Neural progenitor cell (in vitro differentiated cells): ENCODE results near the gene SEMA6B. TPM values are rescaled to one million over a fixed set of nuclear protein-coding genes. Genes with fewer than 3 reads are reported as not detected.

Source experiments
- DNase-seq: peaks from one replicate; pipeline ENCODE4 v3.0.0-alpha.2; 2016; ENCODE audit warnings: low spot score
- H2AFZ ChIP-seq: fragments of 200-600 bp; sonication (generic); replicated peaks from 2 replicates; pipeline ENCODE4 v1.6.1; 2016; ENCODE audit warnings: antibody characterized with exemption
- H3F3A ChIP-seq: fragments of 200-600 bp; sonication (generic); 2 replicates; pipeline ENCODE4 v1.6.1; 2016; ENCODE audit warnings: antibody characterized with exemption, low read depth
- H3K27ac ChIP-seq: fragments of 200-600 bp; sonication (generic); 2 replicates; pipeline ENCODE4 v1.5.1; 2016; ENCODE audit warnings: mild to moderate bottlenecking
- H3K27me3 ChIP-seq: fragments of 200-600 bp; sonication (generic); 2 replicates; pipeline ENCODE4 v1.6.1; 2016; ENCODE audit warnings: mild to moderate bottlenecking, moderate library complexity
- H3K36me3 ChIP-seq: fragments of 200-600 bp; sonication (generic); 2 replicates; pipeline ENCODE4 v1.5.1; 2016
- H3K4me1 ChIP-seq: fragments of 200-600 bp; sonication (generic); 2 replicates; pipeline ENCODE4 v1.6.1; 2016; ENCODE audit warnings: mixed run types
- H3K4me2 ChIP-seq: fragments of 200-600 bp; sonication (generic); 2 replicates; pipeline ENCODE4 v1.6.1; 2016
- H3K4me3 ChIP-seq: fragments of 200-600 bp; sonication (generic); 2 replicates; pipeline ENCODE4 v1.5.1; 2016
- H3K79me2 ChIP-seq: fragments of 200-600 bp; sonication (generic); 2 replicates; pipeline ENCODE4 v1.6.1; 2016; ENCODE audit warnings: low read depth
- H3K9ac ChIP-seq: fragments of 200-600 bp; sonication (generic); 2 replicates; pipeline ENCODE4 v1.6.1; 2016
- H3K9me3 ChIP-seq: fragments of 200-600 bp; sonication (generic); 2 replicates; pipeline ENCODE4 v1.5.1; 2016; ENCODE audit warnings: low read depth
- H4K20me1 ChIP-seq: fragments of 200-600 bp; sonication (generic); 2 replicates; pipeline ENCODE4 v1.6.1; 2016; ENCODE audit warnings: low read depth
- H3K27ac Mint-ChIP-seq: 3 replicates; pipeline ENCODE4 v1.8.0; 2021; ENCODE audit warnings: mixed read lengths
- H3K27me3 Mint-ChIP-seq: 2 replicates; pipeline ENCODE4 v1.8.0; 2022; ENCODE audit warnings: low read depth, mild to moderate bottlenecking, inconsistent platforms, moderate library complexity, mixed read lengths; ENCODE audit not compliant: insufficient read depth
- H3K36me3 Mint-ChIP-seq: 3 replicates; pipeline ENCODE4 v1.8.0; 2021; ENCODE audit warnings: mixed read lengths
- H3K4me1 Mint-ChIP-seq: 3 replicates; pipeline ENCODE4 v1.8.0; 2021; ENCODE audit warnings: mixed read lengths
- H3K4me3 Mint-ChIP-seq: 3 replicates; pipeline ENCODE4 v1.8.0; 2021; ENCODE audit warnings: mild to moderate bottlenecking, moderate library complexity, mixed read lengths
- H3K9me3 Mint-ChIP-seq: 3 replicates; pipeline ENCODE4 v1.8.0; 2020; ENCODE audit warnings: mixed read lengths
- CTCF ChIP-seq: fragments of 200-600 bp; sonication (generic); IDR thresholded peaks from 2 replicates; pipeline ENCODE4 v1.5.1; 2017; ENCODE audit warnings: antibody characterized with exemption, mild to moderate bottlenecking
- EZH2 ChIP-seq: fragments of 200-600 bp; sonication (generic); IDR thresholded peaks from 2 replicates; pipeline ENCODE4 v1.6.1; 2017; ENCODE audit warnings: antibody characterized with exemption, mild to moderate bottlenecking, moderate library complexity
- EZH2phosphoT487 ChIP-seq: fragments of 200-600 bp; sonication (generic); IDR thresholded peaks from 2 replicates; pipeline ENCODE4 v1.6.1; 2017; ENCODE audit warnings: antibody characterized with exemption
- total RNA-seq: library from RNA; depleted of rRNA; stranded (reverse); fragments of >200 nt; gene quantifications from 2 replicates; pipeline ENCODE4 v1.2.3, GENCODE V29; 2015; ENCODE audit warnings: low replicate concordance

SEMA6B gene
- total RNA-seq, 1 donor from 2014 or later = 22.6 TPM

- no peak for TF ChIP-seq EZH2
- H3K4me1 Mint-ChIP-seq = no peaks in the 10 kb centered on the region
- Histone ChIP-seq H3K4me2 (no peak overlapping the region), H3K27me3 (peaks cover 26% of the 10 kb centered on the region), H3K27ac (no peak overlapping the region), H3K4me3 (no peak overlapping the region), H3K9ac (no peak overlapping the region), H3K4me1 (peaks cover 1% of the 10 kb centered on the region), H4K20me1 (no peaks in the 10 kb centered on the region), H3F3A (no peaks in the 10 kb centered on the region), H3K36me3 (no peaks in the 10 kb centered on the region), H3K9me3 (no peaks in the 10 kb centered on the region), H2AFZ (no peak overlapping the region), H3K79me2 (no peaks in the 10 kb centered on the region)
- peaks cover 13% of the 10 kb centered on the region for H3K27me3 Mint-ChIP-seq
- H3K27ac Mint-ChIP-seq = no peak overlapping the region
- DNase-seq = no peak
- H3K9me3 Mint-ChIP-seq = no peaks in the 10 kb centered on the region
- H3K36me3 Mint-ChIP-seq = no peaks in the 10 kb centered on the region
- no peak overlapping the region for H3K4me3 Mint-ChIP-seq
These were observed 48.0 kb downstream of the SEMA6B start for GRCh38 chr19:4511300-4512054.

GRCh38 chr19:4510435-4511255 lies 48.8 kb downstream of the SEMA6B start:
- Histone ChIP-seq H3K4me3 (no peak overlapping the region), H2AFZ (no peak overlapping the region), H3K79me2 (no peaks in the 10 kb centered on the region), H3K27me3 (peaks cover 24% of the 10 kb centered on the region), H3K9ac (no peak overlapping the region), H3K4me1 (no peaks in the 10 kb centered on the region), H3K36me3 (no peaks in the 10 kb centered on the region), H4K20me1 (peaks cover 3% of the 10 kb centered on the region), H3K4me2 (no peak overlapping the region), H3K27ac (no peak overlapping the region), H3K9me3 (no peaks in the 10 kb centered on the region), H3F3A (no peaks in the 10 kb centered on the region)
- TF ChIP-seq EZH2 (no peak), CTCF (no peak), EZH2phosphoT487 (no peak)
- H3K4me3 Mint-ChIP-seq = no peak overlapping the region
- H3K27ac Mint-ChIP-seq = no peak overlapping the region
- peaks cover 6% of the 10 kb centered on the region for H3K36me3 Mint-ChIP-seq
- DNase-seq = no peak
- H3K9me3 Mint-ChIP-seq = no peaks in the 10 kb centered on the region
- H3K4me1 Mint-ChIP-seq = no peaks in the 10 kb centered on the region
- H3K27me3 Mint-ChIP-seq = peaks cover 14% of the 10 kb centered on the region

- no peak overlapping the region for H3K4me3 ChIP-seq
- Mint-ChIP-seq H3K9me3 (no peaks in the 10 kb centered on the region), H3K4me1 (no peaks in the 10 kb centered on the region), H3K27me3 (peaks cover 11% of the 10 kb centered on the region), H3K36me3 (peaks cover 9% of the 10 kb centered on the region), H3K4me3 (no peak overlapping the region), H3K27ac (no peak overlapping the region)
- H3F3A ChIP-seq = no peaks in the 10 kb centered on the region
- H3K4me1 ChIP-seq = peaks cover 1% of the 10 kb centered on the region
- no peak overlapping the region for H3K27ac ChIP-seq
- no peak for DNase-seq
- peaks cover 13% of the 10 kb centered on the region for H4K20me1 ChIP-seq
- no peaks in the 10 kb centered on the region for H3K36me3 ChIP-seq
- H3K9ac ChIP-seq = no peak overlapping the region
- peaks cover 11% of the 10 kb centered on the region for H3K27me3 ChIP-seq
- H3K9me3 ChIP-seq = no peaks in the 10 kb centered on the region
- H3K79me2 ChIP-seq = no peaks in the 10 kb centered on the region
- TF ChIP-seq EZH2 (no peak), CTCF (no peak), EZH2phosphoT487 (no peak)
- no peak overlapping the region for H3K4me2 ChIP-seq
- H2AFZ ChIP-seq = no peak overlapping the region
These were observed 50.8 kb downstream of the SEMA6B start for GRCh38 chr19:4508698-4509097.
